SK-N-MC (cell line): ENCODE data around the gene THYN1.

ENCODE experiments used
- EZH2 ChIP-seq: fragments of 200-600 bp; sonication (generic); IDR thresholded peaks from one replicate; pipeline ENCODE4 v1.6.1; 2017; ENCODE audit warnings: antibody characterized with exemption
- FOXP2 ChIP-seq: optimal IDR thresholded peaks from 2 replicates; pipeline ENCODE3; 2011; ENCODE audit warnings: mild to moderate bottlenecking, moderate library complexity; ENCODE audit not compliant: insufficient read depth; ENCODE audit errors: extremely low read length, control extremely low read depth
- POLR2AphosphoS5 ChIP-seq: IDR thresholded peaks from 2 replicates; pipeline ENCODE4 v1.6.1; 2012; ENCODE audit warnings: mild to moderate bottlenecking, low read depth, low read length, borderline replicate concordance

GRCh38 chr11:134272381-134273316, 19.5 kb upstream of the THYN1 start:
- TF ChIP-seq EZH2 (no peak), POLR2AphosphoS5 (no peak), FOXP2 (no peak)
